Mucosa of descending colon (tissue), 3 donors: ENCODE data around the gene SNRPN. TPM values are rescaled to one million over a fixed set of nuclear protein-coding genes. Genes with fewer than 3 reads are reported as not detected.
"Not testable (repeated sequence)": the region's sequence is repeated elsewhere in the genome, so short reads cannot be mapped to it uniquely, and the experiment has no call there.

Experiments used
- ATAC-seq: fragments of 200-7000 bp; cut with Tn5 transposase; one replicate; pipeline ENCODE4 v1.9.1; 2020; ENCODE audit warnings: mild to moderate bottlenecking, moderate library complexity
- DNase-seq, 3 donors: peaks; one replicate each; pipeline ENCODE4 v3.0.0-alpha.2; 2020
- H3K36me3 ChIP-seq: fragments of 200-600 bp; one replicate; pipeline ENCODE4 v1.8.0; 2021; ENCODE audit warnings: low read depth, mild to moderate bottlenecking
- H3K4me1 ChIP-seq: fragments of 200-600 bp; one replicate; pipeline ENCODE4 v1.8.0; 2021; ENCODE audit warnings: low read depth, mild to moderate bottlenecking
- H3K4me3 ChIP-seq: fragments of 200-600 bp; one replicate; pipeline ENCODE4 v1.8.0; 2021; ENCODE audit warnings: mild to moderate bottlenecking
- H3K9me3 ChIP-seq: fragments of 200-600 bp; one replicate; pipeline ENCODE4 v1.8.0; 2021; ENCODE audit warnings: mild to moderate bottlenecking
- CTCF ChIP-seq: fragments of 200-600 bp; IDR thresholded peaks from one replicate; pipeline ENCODE4 v1.8.0; 2022; ENCODE audit warnings: antibody characterized with exemption, mild to moderate bottlenecking
- intact Hi-C, 2 donors: fragments of 100-400 bp; cut with DNase I in 1 of 2; cut with micrococcal nuclease in 1 of 2; formaldehyde crosslinking; loops; one replicate each; pipeline versions ENCODE4 v1.11.0 to v1.11.1; 2022; cut with DNase I, micrococcal nuclease
- total RNA-seq, 3 donors: library from RNA; stranded (reverse); fragmentation: NEBNext Ultra II Directional in 2 of 3; extraction: Animal tissue kit (Norgen Biotek cat#: 25700) in 2 of 3; gene quantifications; one replicate each; pipeline versions ENCODE4 v1.2.1 to v1.2.4, GENCODE V29; 2021 to 2023
- donor health status: DM: no; HTN: no; CAD: no; lungs with moderate emphysema.
- donor health status: DM: no; HTN: no; CAD: no.
- donor health status: DM: no; HTN: yes; CAD: no.

SNRPN gene
- total RNA-seq, 3 donors from 2014 or later: 17.6 to 85.5 (median 18.7) TPM

DNA sequence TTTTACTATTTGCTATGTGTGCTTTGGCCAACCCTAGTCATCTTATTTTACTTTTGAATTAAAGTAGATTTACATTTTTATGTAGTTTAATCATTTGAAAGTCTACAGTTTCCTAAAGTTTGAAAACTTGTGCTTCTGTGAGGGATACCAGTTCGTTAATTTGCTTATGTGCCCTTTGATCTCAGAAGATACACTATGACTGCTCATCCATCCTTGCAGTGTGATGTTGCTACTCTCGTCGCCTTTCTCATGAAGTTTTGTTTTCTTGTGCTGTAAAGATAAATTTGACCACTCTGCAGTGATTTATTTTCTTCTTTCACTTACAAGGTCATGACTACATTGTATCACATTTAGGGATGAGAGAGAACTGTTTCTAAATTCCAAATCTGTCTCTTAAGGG, 16.3 kb downstream of the SNRPN start:
- Histone ChIP-seq H3K36me3 (no peaks in the 10 kb centered on the region), H3K4me1 (no peaks in the 10 kb centered on the region), H3K4me3 (no peak overlapping the region), H3K9me3 (peaks cover 35% of the 10 kb centered on the region)
- DNase-seq (no peak), ATAC-seq (no peak)
- TF ChIP-seq CTCF: no peak
- intact Hi-C loops: no loop called here

DNA sequence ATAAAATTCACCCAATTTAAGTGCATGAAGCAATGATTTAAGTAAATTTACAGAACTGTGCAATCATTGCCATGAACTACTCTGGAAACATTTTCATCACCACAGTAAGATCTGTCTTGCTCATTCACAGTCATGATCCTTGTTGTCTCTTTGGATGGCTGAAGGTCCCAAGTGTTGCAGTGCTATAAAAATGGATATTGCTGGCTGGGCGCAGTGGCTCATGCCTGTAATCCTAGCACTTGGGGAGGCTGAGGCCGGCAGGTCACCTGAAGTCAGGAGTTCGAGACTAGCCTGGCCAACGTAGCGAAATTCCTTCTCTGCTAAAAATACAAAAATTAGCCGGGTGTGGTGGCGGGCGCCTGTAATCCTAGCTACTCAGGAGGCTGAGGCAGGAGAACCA, 17.0 kb downstream of the SNRPN start:
- TF ChIP-seq CTCF: no peak
- no peak for DNase-seq
- H3K36me3 ChIP-seq: no peaks in the 10 kb centered on the region
- H3K9me3 ChIP-seq: peaks cover 37% of the 10 kb centered on the region
- H3K4me1 ChIP-seq: no peaks in the 10 kb centered on the region
- no peak overlapping the region for H3K4me3 ChIP-seq
- no peak for ATAC-seq
- intact Hi-C loops: no loop called here

- DNase-seq, H3K36me3 ChIP-seq, H3K4me1 ChIP-seq, ATAC-seq, H3K4me3 ChIP-seq, intact Hi-C loops: not testable (repeated sequence)
- H3K9me3 ChIP-seq: peaks cover 38% of the 10 kb centered on the region
Observed at GRCh38 chr15:24972707-24973106, 17.9 kb downstream of the SNRPN start.

DNA sequence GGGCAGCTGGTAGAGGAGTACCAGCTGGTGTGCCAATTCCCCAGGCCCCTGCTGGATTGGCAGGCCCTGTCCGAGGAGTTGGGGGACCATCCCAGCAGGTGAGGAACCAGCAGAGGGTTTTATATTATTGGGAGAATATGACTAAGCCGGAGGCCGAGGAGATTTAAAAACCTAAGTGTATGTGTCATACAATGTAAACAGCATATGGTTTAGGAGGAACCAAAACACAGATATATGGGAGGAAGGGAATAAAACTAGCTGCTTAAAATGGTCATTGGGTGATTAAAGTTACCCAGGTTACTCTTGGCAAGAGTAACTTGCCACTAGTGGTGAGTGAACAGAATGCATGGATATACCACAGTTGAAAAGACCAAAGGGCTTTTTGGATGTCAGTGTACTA, 22.1 kb downstream of the SNRPN start:
- no peaks in the 10 kb centered on the region for H3K36me3 ChIP-seq
- intact Hi-C loops: no loop called here
- TF ChIP-seq CTCF: no peak

GRCh38 chr15:24977686-24978085, 22.9 kb downstream of the SNRPN start:
- H3K36me3 ChIP-seq: no peaks in the 10 kb centered on the region
- intact Hi-C loops: no loop called here
- H3K4me1 ChIP-seq: no peaks in the 10 kb centered on the region
- H3K4me3 ChIP-seq: no peak overlapping the region
- TF ChIP-seq CTCF: no peak
- ATAC-seq: no peak
- H3K9me3 ChIP-seq: peaks cover 67% of the 10 kb centered on the region
- DNase-seq: no peak

More for the DNA sequence above, 22.1 kb downstream of the SNRPN start:
- Histone ChIP-seq H3K9me3 (peaks cover 61% of the 10 kb centered on the region), H3K4me1 (no peaks in the 10 kb centered on the region), H3K4me3 (no peak overlapping the region)
- DNase-seq (no peak), ATAC-seq (no peak)

GRCh38 chr15:24985224-24985623, 30.4 kb downstream of the SNRPN start:
- ATAC-seq (no peak), DNase-seq (no peak)
- intact Hi-C loops: no loop called here
- H3K9me3 ChIP-seq: peaks cover 82% of the 10 kb centered on the region
- no peaks in the 10 kb centered on the region for H3K4me1 ChIP-seq
- no peak for TF ChIP-seq CTCF
- no peak overlapping the region for H3K4me3 ChIP-seq
- H3K36me3 ChIP-seq: no peaks in the 10 kb centered on the region
